Stimulated activated CD4-positive, alpha-beta T cell treated with anti-CD3 and anti-CD28 coated beads, Interleukin-4, amount 100 ng/mL, for 4 hours (primary cell): ENCODE results near the gene MEIOB.
"Not testable (repeated sequence)": the region's sequence is repeated elsewhere in the genome, so short reads cannot be mapped to it uniquely, and the experiment has no call there.

Experiments used
- DNase-seq, 2 experiments: peaks; one replicate each; pipeline ENCODE4 v3.0.0-alpha.2; 2020

MEIOB gene

DNA sequence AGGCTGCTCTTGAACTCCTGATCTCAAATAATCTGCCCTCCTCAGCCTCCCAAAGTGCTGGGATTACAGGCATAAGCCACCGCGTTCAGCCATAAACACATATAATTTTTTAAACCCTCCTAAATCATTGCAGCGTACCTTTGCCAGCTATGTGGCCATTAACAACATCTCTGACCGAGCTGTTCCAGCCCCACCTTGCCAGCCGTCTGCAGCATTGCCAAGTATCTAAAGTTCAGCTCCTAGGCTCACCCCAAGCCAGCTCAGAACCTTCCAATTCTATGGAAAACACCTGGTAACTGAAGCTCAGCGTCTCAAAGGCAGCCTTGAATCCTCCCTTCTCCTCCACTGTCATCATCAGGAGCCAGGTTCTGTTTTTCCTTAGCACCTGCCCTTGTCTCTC lies 5.1 kb upstream of the MEIOB start:
- DNase-seq = no peak

- DNase-seq = no peak
Measured at GRCh38 chr16:1876468-1876867, 4.5 kb upstream of the MEIOB start.

- not testable (repeated sequence) for DNase-seq
Measured at GRCh38 chr16:1876066-1876465, 4.1 kb upstream of the MEIOB start.

GRCh38 chr16:1874854-1875253 lies 2.9 kb upstream of the MEIOB start:
- no peak for DNase-seq

DNA sequence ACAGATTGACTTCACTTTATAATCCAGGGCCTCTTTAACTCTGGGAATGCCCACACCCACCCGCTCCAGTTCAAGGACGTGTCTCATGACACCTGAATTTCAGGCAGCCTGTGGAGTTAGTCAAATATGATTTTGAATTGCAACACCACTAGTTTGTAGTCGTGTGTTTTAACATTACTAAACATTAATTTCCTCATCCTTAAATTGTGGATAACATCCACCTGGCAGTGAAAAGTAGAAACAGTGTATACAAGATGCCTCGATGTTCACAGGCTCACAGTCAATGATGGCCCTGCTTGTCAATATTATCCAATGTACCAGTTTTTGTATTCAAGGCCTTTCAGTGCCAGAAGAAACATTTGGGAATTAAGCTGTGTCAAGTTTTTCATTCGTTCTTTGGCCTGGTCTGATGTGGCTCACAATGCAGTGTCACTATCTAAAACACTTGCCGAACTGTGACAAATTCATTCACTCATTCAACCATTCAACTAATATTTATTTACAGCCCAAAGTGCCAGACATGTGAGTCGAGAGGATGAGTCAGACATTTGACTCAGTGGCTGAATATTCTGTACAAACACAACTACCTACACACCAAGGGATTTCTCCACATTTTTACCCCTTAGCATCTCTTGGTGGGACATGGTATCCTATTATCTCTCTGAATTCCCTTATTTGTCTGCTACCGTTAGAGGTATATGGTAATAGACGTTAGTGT lies 1.4 kb downstream of the MEIOB start:
- no peak for DNase-seq

- DNase-seq = no peak
Measured at GRCh38 chr16:1865902-1866690, 5.9 kb downstream of the MEIOB start.

GRCh38 chr16:1863681-1864460 lies 8.1 kb downstream of the MEIOB start:
- no peak for DNase-seq

DNA sequence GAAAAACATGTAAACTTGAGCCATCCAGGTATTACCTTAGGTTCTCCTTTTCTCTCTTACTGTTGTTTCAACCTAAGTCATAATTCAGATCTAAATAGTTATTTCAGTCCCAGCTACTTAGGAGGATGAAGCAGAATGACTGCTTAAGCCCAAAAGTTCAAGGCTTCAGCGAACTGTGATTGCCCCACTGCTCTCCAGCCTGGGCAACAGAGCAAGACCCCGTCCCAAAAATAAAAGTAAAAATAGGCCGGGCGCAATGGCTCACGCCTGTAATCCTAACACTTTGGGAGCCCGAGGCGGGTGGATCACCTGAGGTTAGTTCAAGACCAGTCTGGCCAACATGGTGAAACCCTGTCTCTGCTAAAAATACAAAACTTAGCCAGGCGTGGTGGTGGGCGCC lies 9.6 kb downstream of the MEIOB start:
- DNase-seq = no peak

DNA sequence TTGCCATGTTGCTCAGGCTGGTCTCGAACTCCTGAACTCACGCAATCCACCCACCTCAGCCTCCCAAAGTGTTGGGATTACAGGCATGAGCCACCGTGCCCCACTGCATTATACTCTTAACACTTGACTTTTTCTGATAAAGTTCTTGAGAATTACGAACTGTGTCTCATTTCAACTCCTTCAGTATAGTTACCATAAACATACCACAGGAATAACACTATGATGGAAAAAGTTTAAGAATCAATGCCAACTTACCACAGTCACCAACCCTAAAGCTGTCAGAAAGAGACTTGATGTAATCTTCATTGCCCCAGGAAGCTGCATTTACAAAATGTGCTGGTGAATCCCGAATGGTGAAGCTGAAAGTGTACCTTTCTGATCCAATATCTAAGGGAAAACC lies 10.2 kb downstream of the MEIOB start:
- no peak for DNase-seq

- no peak for DNase-seq
Measured at GRCh38 chr16:1859650-1860049, 12.3 kb downstream of the MEIOB start.

- no peak for DNase-seq
Measured at GRCh38 chr16:1858189-1858865, 13.6 kb downstream of the MEIOB start.

- no peak for DNase-seq
Measured at GRCh38 chr16:1857433-1858097, 14.4 kb downstream of the MEIOB start.

GRCh38 chr16:1851793-1852192 lies 20.2 kb downstream of the MEIOB start:
- DNase-seq = no peak

DNA sequence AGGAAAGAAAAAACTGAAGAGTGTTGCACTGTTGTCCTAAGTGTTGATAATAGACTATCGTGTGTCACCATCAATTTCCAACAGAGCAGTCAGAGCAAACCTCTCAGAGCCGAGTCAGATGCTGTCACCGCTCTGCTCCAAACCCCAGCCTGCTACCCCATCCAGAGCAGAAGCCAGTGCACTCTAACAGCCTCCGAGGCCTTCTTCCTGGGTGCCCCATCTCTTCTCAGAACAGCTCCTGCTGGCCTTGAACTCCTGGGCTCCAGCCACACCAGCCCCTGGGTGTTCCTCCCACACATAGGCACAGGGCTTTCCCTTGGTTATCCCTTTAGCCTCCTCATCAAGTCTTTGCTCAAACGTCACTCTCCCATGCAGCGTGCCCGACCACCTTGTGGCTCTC lies 21.0 kb downstream of the MEIOB start:
- no peak for DNase-seq

DNA sequence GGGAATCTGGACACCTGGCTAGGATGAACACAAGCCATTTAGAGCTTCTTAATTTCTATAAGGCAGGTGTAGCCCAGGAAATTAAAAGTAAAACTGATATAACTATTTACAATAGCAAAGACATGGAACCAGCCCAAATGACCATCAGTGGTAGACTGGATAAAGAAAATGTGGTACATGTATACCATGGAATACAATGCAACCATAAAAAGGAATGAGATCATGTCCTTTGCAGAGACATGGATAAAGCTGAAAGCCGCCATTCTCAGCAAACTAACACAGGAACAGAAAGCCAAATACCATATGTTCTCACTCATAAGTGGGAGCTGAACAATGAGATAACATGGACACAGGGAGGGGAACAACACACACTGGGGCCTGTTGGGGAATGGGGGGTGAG lies 25.5 kb downstream of the MEIOB start:
- DNase-seq = no peak

DNA sequence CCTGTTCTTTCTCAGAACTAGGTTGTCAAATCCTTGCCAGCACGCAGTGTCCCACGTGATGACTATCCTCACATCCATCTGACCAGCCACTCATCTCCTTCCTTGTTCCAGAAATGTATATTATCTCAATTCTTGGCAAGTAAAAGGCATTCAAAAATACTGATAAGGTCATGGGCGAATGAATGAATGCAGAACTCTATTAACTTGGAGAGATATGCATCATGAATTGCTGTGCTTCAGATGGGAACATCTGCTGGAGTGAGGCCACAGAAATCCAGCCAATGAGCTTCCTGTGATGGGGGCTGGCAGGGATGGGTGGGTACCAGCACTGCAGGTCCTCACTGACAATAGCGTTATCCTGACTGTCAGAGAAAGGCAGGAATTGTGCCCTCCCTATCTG lies 26.0 kb downstream of the MEIOB start:
- no peak for DNase-seq

GRCh38 chr16:1839554-1839953 lies 32.4 kb downstream of the MEIOB start:
- no peak for DNase-seq

DNA sequence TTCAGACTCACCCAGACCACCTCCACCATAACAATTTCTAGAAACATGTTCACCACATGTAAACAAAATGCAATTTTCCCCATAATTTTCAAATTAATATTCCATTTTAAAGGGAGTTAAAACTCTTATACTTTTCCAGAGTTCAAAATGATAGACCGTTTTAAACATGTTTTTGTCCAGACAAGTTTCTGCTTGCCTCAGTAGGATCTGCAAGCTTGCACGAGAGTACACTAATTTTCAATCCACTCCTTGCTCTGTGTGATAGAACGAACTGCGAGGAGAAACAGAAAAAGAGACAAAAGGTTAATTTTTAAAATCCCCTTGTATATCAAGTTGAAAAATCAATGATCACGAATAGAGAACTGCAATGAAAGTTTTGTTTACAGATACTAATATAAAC lies 37.9 kb downstream of the MEIOB start:
- DNase-seq = no peak

DNA sequence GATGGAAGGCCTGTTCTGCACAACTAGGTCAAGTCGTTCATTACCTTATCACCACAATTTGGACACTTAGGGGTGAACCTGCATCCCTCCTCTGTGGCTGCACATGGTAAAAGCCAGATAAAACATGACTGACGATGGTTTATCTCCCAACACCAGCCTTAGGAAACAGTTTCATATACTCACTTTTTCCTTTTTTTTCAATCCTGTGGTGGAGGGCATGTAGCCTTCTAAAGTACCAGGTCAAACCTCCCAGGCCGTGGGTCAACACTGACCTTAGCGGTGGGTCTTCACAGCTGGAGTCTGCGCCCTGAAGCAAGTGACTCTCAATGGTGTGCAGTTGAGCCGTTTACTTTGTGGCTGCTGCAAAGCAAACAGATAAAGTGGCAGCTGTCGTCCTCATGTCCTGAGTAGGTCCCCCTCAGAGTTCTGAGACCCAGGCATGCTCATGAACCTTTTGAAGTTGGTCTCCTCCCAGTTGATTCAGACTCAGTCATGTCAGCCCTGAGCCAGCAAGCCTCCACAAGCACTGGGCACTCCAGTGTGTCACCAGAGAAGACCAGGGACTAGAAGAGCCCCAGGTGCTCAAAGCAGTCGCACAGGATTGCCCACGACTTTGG lies 39.0 kb downstream of the MEIOB start:
- DNase-seq = no peak

GRCh38 chr16:1831186-1832075 lies 40.5 kb downstream of the MEIOB start:
- DNase-seq = no peak

DNA sequence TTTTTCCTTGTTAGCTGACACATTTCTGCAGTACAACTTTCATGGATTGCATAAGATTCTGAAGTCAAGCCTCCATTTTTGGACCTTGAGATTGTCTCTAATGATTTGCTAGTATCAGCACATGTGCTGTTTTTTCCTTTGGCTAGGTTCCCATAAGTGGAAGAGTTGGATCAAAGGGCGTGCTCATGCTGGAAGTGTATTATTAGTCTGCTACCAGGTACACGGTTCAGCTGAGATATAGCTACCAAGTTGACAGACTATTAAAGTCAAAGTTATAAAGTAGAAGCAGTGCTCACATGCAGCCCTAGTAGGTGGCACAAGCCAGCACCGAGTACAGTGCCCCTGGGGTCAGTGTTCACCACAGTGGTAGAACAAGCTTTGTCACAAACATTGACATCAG lies 41.8 kb downstream of the MEIOB start:
- no peak for DNase-seq
